Right ventricle myocardium inferior (tissue), 1 donor: ENCODE measurements around the gene GPRC5A. TPM values are rescaled to one million over a fixed set of nuclear protein-coding genes. Genes with fewer than 3 reads are reported as not detected.

Experiments
- ATAC-seq: fragments of 200-7000 bp; cut with Tn5 transposase; one replicate; pipeline ENCODE4 v1.9.1; 2020; ENCODE audit warnings: mild to moderate bottlenecking, moderate library complexity
- DNase-seq: peaks from one replicate; pipeline ENCODE4 v3.0.0; 2021; ENCODE audit errors: missing footprints
- intact Hi-C: fragments of 100-400 bp; cut with DNase I; formaldehyde crosslinking; loops from one replicate; pipeline ENCODE4 v1.11.0; 2022
- total RNA-seq: library from RNA; stranded (reverse); fragmentation: NEBNext Ultra II Directional; extraction: Animal tissue kit (Norgen Biotek cat#: 25700); gene quantifications from one replicate; pipeline ENCODE4 v1.2.1, GENCODE V29; 2021
- donor health status: DM: no; HTN: yes; CAD: no; lungs with severe emphysema.

Gene GPRC5A
- total RNA-seq, 1 donor from 2014 or later = 1.7 TPM

- ATAC-seq = no peak
- intact Hi-C loops = no loop called here
- no peak for DNase-seq
Observed at GRCh38 chr12:12903642-12904609, 12.6 kb downstream of the GPRC5A start.

- intact Hi-C loops = no loop called here
- DNase-seq (no peak), ATAC-seq (no peak)
Observed at GRCh38 chr12:12907552-12907951, 16.2 kb downstream of the GPRC5A start.

GRCh38 chr12:12908252-12908651 lies 16.9 kb downstream of the GPRC5A start:
- intact Hi-C loops = no loop called here
- ATAC-seq (no peak), DNase-seq (no peak)

- DNase-seq = no peak
- intact Hi-C loops = no loop called here
- no peak for ATAC-seq
Observed at GRCh38 chr12:12908711-12909110, 17.3 kb downstream of the GPRC5A start.

- intact Hi-C loops = no loop called here
- DNase-seq (no peak), ATAC-seq (peak; percentile 62)
Observed at GRCh38 chr12:12909228-12909994, 18.0 kb downstream of the GPRC5A start.

- DNase-seq (no peak), ATAC-seq (peak; percentile 91)
- intact Hi-C loops = no loop called here
Observed at GRCh38 chr12:12909995-12910420, 18.6 kb downstream of the GPRC5A start.

GRCh38 chr12:12912711-12913110 lies 21.3 kb downstream of the GPRC5A start:
- ATAC-seq = no peak
- DNase-seq = no peak
- intact Hi-C loops = no loop called here

GRCh38 chr12:12915656-12916055 lies 24.3 kb downstream of the GPRC5A start:
- ATAC-seq = no peak
- intact Hi-C loops = loop anchor here (1.0 to 5.0 kb wide), 4 partner anchors 67 to 319 kb away; no protein-coding TSS in a partner anchor
- DNase-seq = no peak

- intact Hi-C loops = loop anchor here (1.0 to 5.0 kb wide), 4 partner anchors 66 to 318 kb away; no protein-coding TSS in a partner anchor
- ATAC-seq (peak; percentile 96), DNase-seq (peak; percentile 91)
Observed at GRCh38 chr12:12916135-12916944, 25.0 kb downstream of the GPRC5A start.

GRCh38 chr12:12917517-12917916 lies 26.2 kb downstream of the GPRC5A start:
- no peak for ATAC-seq
- intact Hi-C loops = loop anchor here (2.0 to 5.0 kb wide), 2 partner anchors 65 to 180 kb away; no protein-coding TSS in a partner anchor
- DNase-seq = no peak

GRCh38 chr12:12918781-12919389 lies 27.5 kb downstream of the GPRC5A start:
- intact Hi-C loops = loop anchor here (5.0 kb wide), 1 partner anchor 178 kb away; no protein-coding TSS in a partner anchor
- DNase-seq = no peak
- no peak for ATAC-seq

- ATAC-seq (no peak), DNase-seq (no peak)
- intact Hi-C loops = loop anchor here (5.0 kb wide), 1 partner anchor 177 kb away; no protein-coding TSS in a partner anchor
Observed at GRCh38 chr12:12919666-12920435, 28.5 kb downstream of the GPRC5A start.

- ATAC-seq (no peak), DNase-seq (no peak)
- intact Hi-C loops = no loop called here
Observed at GRCh38 chr12:12922191-12922616, 30.8 kb downstream of the GPRC5A start.

- ATAC-seq = no peak
- intact Hi-C loops = no loop called here
- DNase-seq = no peak
Observed at GRCh38 chr12:12922978-12923377, 31.6 kb downstream of the GPRC5A start.

- intact Hi-C loops = no loop called here
- no peak for DNase-seq
- no peak for ATAC-seq
Observed at GRCh38 chr12:12924169-12924568, 32.8 kb downstream of the GPRC5A start.

- intact Hi-C loops = no loop called here
- DNase-seq (no peak), ATAC-seq (no peak)
Observed at GRCh38 chr12:12925388-12925787, 34.0 kb downstream of the GPRC5A start.

GRCh38 chr12:12926571-12927071 lies 35.3 kb downstream of the GPRC5A start:
- ATAC-seq (no peak), DNase-seq (no peak)
- intact Hi-C loops = no loop called here
